H1 (cell line): ENCODE results near the gene GPX4. TPM values are rescaled to one million over a fixed set of nuclear protein-coding genes. Genes with fewer than 3 reads are reported as not detected.

ENCODE experiments used
- GTF2F1 ChIP-seq: IDR thresholded peaks from 2 replicates; pipeline ENCODE4 v1.6.1; 2012; ENCODE audit warnings: low read depth, low read length, improper control_type of control experiment, borderline replicate concordance
- JUN ChIP-seq: IDR thresholded peaks from 2 replicates; pipeline ENCODE4 v1.6.1; 2011; ENCODE audit warnings: low read depth, mild to moderate bottlenecking, improper control_type of control experiment, low read length
- KDM1A ChIP-seq: fragments of 200-600, 300-600 bp; sonication (generic); IDR thresholded peaks from 2 replicates; pipeline ENCODE4 v1.7.1; 2016; ENCODE audit warnings: mild to moderate bottlenecking, low read length, borderline replicate concordance
- KDM4A ChIP-seq: IDR thresholded peaks from one replicate; pipeline ENCODE4 v1.7.1; 2012; ENCODE audit warnings: low read depth, mild to moderate bottlenecking, moderate library complexity, low read length, inconsistent platforms; ENCODE audit not compliant: severe bottlenecking
- KDM5A ChIP-seq: fragments of 200-600 bp; IDR thresholded peaks from 2 replicates; pipeline ENCODE4 v1.7.1; 2012; ENCODE audit warnings: mild to moderate bottlenecking, low read length, inconsistent platforms, mixed read lengths
- RBBP5 ChIP-seq: IDR thresholded peaks from 2 replicates; pipeline ENCODE4 v1.7.1; 2012; ENCODE audit warnings: low read depth, mild to moderate bottlenecking, inconsistent platforms, low read length, moderate library complexity, borderline replicate concordance
- RNF2 ChIP-seq: fragments of 200-900, 300-1000 bp; sonication (generic); IDR thresholded peaks from 2 replicates; pipeline ENCODE4 v1.7.1; 2016; ENCODE audit warnings: borderline replicate concordance, low read depth, mild to moderate bottlenecking, antibody characterized with exemption, low read length; ENCODE audit not compliant: poor library complexity, severe bottlenecking; ENCODE audit errors: missing control alignments
- SRF ChIP-seq: IDR thresholded peaks from 2 replicates; pipeline ENCODE4 v1.6.1; 2011; ENCODE audit warnings: mild to moderate bottlenecking, low read depth, low read length, moderate library complexity
- YY1 ChIP-seq: IDR thresholded peaks from 2 replicates; pipeline ENCODE4 v1.6.1; 2011; ENCODE audit warnings: low read depth, mild to moderate bottlenecking, low read length
- polyA plus RNA-seq, 7 experiments: library from polyadenylated mRNA; depleted of rRNA in 3 of 7; stranded (reverse) in 5 of 7; unstranded in 2 of 7; fragments of >200 nt in 5 of 7; fragments of 200-250 nt in 2 of 7; gene quantifications; 1 replicate in 5 of 7; 2 replicates in 1 of 7; 4 replicates in 1 of 7; pipeline versions ENCODE4 v1.2.1 to v1.2.3, GENCODE V29; 2011 to 2013; ENCODE audit warnings: missing spikeins in 2 of 7, mixed read lengths in 2 of 7
- total RNA-seq: library from RNA; stranded (reverse); fragmentation: NEBNext Ultra II Directional; extraction: Animal tissue kit (Norgen Biotek cat#: 25700); gene quantifications from 2 replicates; pipeline ENCODE4 v1.2.1, GENCODE V29; 2021

GPX4 gene
- total and polyA plus RNA-seq, 2 of the 8 experiments (the other 6 are each of a cell fraction or from before 2014, with no cell fraction given) = 342 to 693 TPM

GRCh38 chr19:1073063-1073955 is 30.5 kb upstream of the GPX4 start (continued):
- TF ChIP-seq KDM1A (no peak), GTF2F1 (no peak), RNF2 (no peak), RBBP5 (no peak), JUN (no peak), SRF (no peak), KDM4A (no peak), YY1 (no peak), KDM5A (no peak)
- TF ChIP-seq, all 59 proteins: peak for 0
